Right cardiac atrium (tissue), 5 donors: Measurements from ENCODE around the gene REX1BD. TPM values are rescaled to one million over a fixed set of nuclear protein-coding genes. Genes with fewer than 3 reads are reported as not detected.
"Not testable (repeated sequence)": the region's sequence is repeated elsewhere in the genome, so short reads cannot be mapped to it uniquely, and the experiment has no call there.

Experiments
- ATAC-seq, 2 donors: fragments of 200-7000 bp; cut with Tn5 transposase; one replicate each; pipeline versions ENCODE4 v1.8.0 to v1.9.1; 2020; ENCODE audit warnings: moderate library complexity in 2 of 2, mild to moderate bottlenecking in 1 of 2
- DNase-seq, 3 donors: peaks; one replicate each; pipeline ENCODE4 v3.0.0-alpha.2; 2020
- H3K27ac ChIP-seq: one replicate; pipeline ENCODE4 v1.5.1; 2013; ENCODE audit warnings: mild to moderate bottlenecking, low read length, control low read depth, moderate library complexity
- H3K27me3 ChIP-seq: one replicate; pipeline ENCODE4 v1.6.1; 2013; ENCODE audit not compliant: control insufficient read depth, insufficient read depth
- H3K4me1 ChIP-seq: one replicate; pipeline ENCODE4 v1.6.1; 2013; ENCODE audit warnings: low read length; ENCODE audit not compliant: control insufficient read depth, insufficient read depth
- H3K4me3 ChIP-seq: one replicate; pipeline ENCODE4 v1.5.1; 2013; ENCODE audit warnings: low read length, control low read depth
- H3K9me3 ChIP-seq: one replicate; pipeline ENCODE4 v1.6.1; 2013; ENCODE audit warnings: low read length; ENCODE audit not compliant: control insufficient read depth
- WGBS: extraction: QIAGEN DNeasy Blood & Tissue Kit; methylation state at CpG from one replicate; pipeline ENCODE4 v1.1.7; 2013; 5-methylcytosine and 5-hydroxymethylcytosine counted together
- intact Hi-C, 4 donors: fragments of 100-400 bp; cut with DNase I; formaldehyde crosslinking; loops; one replicate each; pipeline versions ENCODE4 v1.11.0 to v1.14.0; 2022 to 2023
- polyA plus RNA-seq: library from polyadenylated mRNA; stranded (reverse); fragments of 200-250 nt; gene quantifications from one replicate; pipeline ENCODE4 v1.2.3, GENCODE V29; 2013
- total RNA-seq, 4 donors: library from RNA; stranded (reverse); fragmentation: NEBNext Ultra II Directional; extraction: Animal tissue kit (Norgen Biotek cat#: 25700); gene quantifications; one replicate each; pipeline ENCODE4 v1.2.1, GENCODE V29; 2021
- donor health status: healthy with polysubstance abuse.
- donor health status: DM: no; HTN: yes; CAD: no.
- donor health status: DM: no; HTN: no; CAD: no.
- donor health status: DM: no; HTN: yes; CAD: no; lungs with severe emphysema.
- donor health status: DM: yes; HTN: yes; CAD: no.

REX1BD gene
- total and polyA plus RNA-seq, 5 donors: 71.0 to 99.9 (median 81.2) TPM

DNA sequence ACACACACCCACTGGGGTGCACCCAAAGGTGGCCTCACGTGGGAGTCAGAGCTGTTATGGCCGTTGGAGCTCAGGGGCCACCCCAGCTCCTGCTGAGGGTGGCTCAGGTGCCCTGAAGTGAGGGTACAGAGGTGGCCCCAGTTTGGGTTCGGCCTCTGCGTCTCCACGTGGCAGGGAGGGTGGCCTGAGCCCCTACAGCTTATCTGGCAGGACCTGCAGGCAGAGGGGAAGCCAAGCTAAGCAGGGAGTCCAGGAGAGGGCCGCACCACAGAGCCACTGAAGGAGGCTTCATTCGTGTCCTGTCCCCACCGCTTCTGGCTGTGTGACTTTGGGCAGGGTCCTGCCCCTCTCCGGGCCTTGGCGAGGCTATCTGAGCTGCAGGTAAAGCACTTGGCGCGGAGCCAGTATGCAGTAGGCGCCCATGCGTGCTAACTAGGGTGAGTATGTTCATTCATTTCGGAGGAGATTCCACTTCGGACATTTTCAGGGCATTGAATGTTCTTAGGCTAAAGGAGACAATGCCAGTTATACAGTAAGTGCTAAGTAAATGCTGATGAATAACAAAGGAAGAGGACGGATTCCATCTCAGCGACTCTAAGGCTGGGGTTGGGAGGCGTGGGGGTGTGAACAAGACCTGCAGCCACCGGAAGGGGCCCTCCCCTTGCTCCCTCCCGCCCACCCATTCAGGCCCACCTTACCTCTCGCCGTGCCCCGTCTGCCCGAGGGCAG is 4.9 kb downstream of the REX1BD start:
- WGBS: 32% methylated on average over 25 of the region's 25 CpGs
- intact Hi-C loops: loop anchor here (5.0 to 10.0 kb wide), 2 partner anchors 81 to 254 kb away; no protein-coding TSS in a partner anchor
- no peak overlapping the region for H3K27ac ChIP-seq
- H3K9me3 ChIP-seq: no peaks in the 10 kb centered on the region
- no peak overlapping the region for H3K4me3 ChIP-seq
- no peak for ATAC-seq
- no peaks in the 10 kb centered on the region for H3K27me3 ChIP-seq
- DNase-seq: peak in 2 of 3 donors; percentile 69 to 72
- peaks cover 2% of the 10 kb centered on the region for H3K4me1 ChIP-seq

DNA sequence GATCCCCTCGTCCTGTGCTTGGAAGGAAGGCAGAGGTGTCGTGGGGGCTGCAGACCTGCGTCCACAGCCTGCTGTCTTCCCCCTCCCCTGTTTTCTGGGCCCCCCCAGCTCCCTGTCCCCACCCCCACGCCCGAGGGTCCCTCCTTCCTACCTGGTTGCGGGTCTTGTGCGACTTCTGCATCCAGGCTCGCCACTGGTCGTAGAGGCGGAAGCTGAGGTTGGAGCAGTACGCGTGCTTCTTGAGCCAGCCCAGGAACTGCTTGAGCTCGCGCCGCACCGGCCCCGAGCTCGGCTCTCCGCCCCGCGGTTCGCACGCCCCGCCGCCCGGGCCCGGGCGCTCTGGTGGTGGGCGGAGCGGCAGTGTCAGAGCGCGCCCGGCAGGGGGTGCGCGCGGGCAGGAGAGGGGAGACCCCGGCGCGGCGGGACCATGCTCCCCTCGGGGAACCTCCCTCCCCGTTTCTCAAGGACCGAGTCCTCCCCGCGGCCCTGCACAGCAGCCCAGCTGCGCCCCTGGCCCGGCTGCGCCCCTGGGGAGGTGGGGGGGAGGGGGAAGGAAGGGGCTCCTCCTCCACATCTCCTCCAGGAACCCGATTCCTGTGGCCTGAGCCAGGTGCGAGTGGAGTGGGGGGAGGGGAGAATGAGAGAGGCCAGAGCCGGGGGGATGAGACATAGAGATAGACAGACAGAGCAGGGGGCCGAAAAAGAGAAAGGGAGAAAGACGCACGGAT is 5.7 kb downstream of the REX1BD start:
- Histone ChIP-seq H3K9me3 (no peaks in the 10 kb centered on the region), H3K27ac (no peak overlapping the region), H3K27me3 (no peaks in the 10 kb centered on the region), H3K4me3 (peak overlapping the region; percentile 8), H3K4me1 (peaks cover 2% of the 10 kb centered on the region)
- DNase-seq: peak; percentile 79 to 92 (median 92)
- intact Hi-C loops: loop anchor here (5.0 to 10.0 kb wide), 2 partner anchors 81 to 253 kb away; no protein-coding TSS in a partner anchor
- peak; percentile 68 to 70 for ATAC-seq
- 2% methylated on average over 54 of the region's 54 CpGs for WGBS

DNA sequence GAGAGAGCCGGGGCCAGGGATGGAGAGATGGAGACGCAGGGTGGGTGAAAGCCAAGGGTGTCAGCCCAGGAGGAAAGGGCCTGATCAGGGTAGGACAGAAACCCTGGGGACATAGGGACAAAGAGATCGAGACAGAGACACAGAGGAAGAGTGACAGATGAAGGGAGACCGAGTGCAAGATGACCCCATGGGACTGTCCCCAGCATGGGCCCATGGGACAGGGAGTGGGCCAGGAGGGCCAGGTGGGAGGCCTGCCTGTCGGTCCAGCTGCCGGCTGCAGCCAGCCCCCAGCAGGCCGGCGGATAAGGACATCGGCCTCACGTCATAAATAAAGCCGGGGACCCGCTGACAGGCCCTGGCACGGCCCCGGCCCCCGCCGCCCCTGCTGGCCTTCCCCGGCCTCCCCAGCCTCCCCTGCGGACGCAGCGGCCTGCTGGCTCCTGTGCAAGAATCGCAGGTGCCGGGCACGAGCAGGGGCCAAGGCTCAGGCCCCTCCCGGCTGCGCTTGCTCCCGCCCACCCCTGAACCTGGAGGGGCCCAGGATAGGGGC is 6.3 kb downstream of the REX1BD start:
- Histone ChIP-seq H3K27ac (no peak overlapping the region), H3K27me3 (no peaks in the 10 kb centered on the region), H3K4me1 (peaks cover under 1% of the 10 kb centered on the region), H3K9me3 (no peaks in the 10 kb centered on the region), H3K4me3 (peak overlapping the region; percentile 8)
- peak in 1 of 2 donors; percentile 6 for ATAC-seq
- peak in 2 of 3 donors; percentile 68 to 69 for DNase-seq
- WGBS: 15% methylated on average over 26 of the region's 26 CpGs
- intact Hi-C loops: loop anchor here (5.0 to 10.0 kb wide), 3 partner anchors 80 to 252 kb away; no protein-coding TSS in a partner anchor

DNA sequence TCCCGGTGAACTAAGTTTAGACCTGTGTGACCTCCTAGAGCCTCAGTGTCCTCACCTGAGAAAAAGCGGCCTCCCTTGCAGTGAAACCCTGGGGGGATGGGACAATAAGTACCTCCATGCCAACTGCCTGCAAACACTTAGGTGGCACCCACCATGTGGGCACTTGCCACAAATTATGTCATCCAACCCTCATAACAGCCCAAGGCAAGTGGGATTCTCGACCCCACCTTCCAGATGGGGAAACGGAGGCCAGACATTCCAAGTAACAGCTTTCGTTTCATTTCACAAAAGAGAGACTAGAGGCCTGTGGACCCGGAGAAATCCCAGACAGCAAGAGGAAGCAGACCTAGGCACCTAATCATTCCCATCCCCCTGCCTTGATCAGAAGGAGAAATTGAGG is 6.9 kb downstream of the REX1BD start:
- Histone ChIP-seq H3K4me3 (no peak overlapping the region), H3K27ac (no peak overlapping the region), H3K4me1 (no peaks in the 10 kb centered on the region), H3K27me3 (no peaks in the 10 kb centered on the region), H3K9me3 (no peaks in the 10 kb centered on the region)
- DNase-seq: peak in 1 of 3 donors; percentile 16
- no peak for ATAC-seq
- intact Hi-C loops: loop anchor here in 3 of 4 donors (5.0 to 10.0 kb wide), 2 partner anchors 79 to 82 kb away; no protein-coding TSS in a partner anchor
- WGBS: 72% methylated on average over 6 of the region's 6 CpGs

DNA sequence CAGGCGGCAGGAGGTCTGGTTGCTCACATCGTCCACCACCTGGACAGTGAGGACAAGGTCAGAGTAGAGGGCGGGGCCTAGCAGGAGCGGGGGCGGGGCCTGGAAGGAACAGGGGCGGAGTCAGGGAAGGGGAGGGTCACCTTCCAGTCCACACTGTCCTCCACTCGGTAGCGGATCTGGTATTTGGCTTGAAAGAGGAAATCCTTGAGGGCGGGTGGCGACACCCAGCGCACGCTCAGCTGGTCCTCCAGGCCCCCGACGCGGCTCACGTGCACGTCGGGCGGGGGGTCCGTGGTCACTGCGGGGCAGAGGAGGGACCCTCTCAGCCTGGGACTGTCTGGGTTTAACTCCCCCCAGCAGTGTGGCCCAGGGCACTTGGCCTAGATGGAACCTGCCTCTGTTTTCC is 8.2 kb downstream of the REX1BD start:
- DNase-seq (peak; percentile 66 to 85 (median 80)), ATAC-seq (peak; percentile 53 to 61)
- 18% methylated on average over 21 of the region's 21 CpGs for WGBS
- intact Hi-C loops: loop anchor here in 3 of 4 donors (5.0 to 10.0 kb wide), 2 partner anchors 78 to 81 kb away; no protein-coding TSS in a partner anchor
- H3K27me3 ChIP-seq: no peaks in the 10 kb centered on the region
- H3K27ac ChIP-seq: no peak overlapping the region
- H3K4me3 ChIP-seq: no peak overlapping the region
- no peaks in the 10 kb centered on the region for H3K4me1 ChIP-seq
- no peaks in the 10 kb centered on the region for H3K9me3 ChIP-seq

DNA sequence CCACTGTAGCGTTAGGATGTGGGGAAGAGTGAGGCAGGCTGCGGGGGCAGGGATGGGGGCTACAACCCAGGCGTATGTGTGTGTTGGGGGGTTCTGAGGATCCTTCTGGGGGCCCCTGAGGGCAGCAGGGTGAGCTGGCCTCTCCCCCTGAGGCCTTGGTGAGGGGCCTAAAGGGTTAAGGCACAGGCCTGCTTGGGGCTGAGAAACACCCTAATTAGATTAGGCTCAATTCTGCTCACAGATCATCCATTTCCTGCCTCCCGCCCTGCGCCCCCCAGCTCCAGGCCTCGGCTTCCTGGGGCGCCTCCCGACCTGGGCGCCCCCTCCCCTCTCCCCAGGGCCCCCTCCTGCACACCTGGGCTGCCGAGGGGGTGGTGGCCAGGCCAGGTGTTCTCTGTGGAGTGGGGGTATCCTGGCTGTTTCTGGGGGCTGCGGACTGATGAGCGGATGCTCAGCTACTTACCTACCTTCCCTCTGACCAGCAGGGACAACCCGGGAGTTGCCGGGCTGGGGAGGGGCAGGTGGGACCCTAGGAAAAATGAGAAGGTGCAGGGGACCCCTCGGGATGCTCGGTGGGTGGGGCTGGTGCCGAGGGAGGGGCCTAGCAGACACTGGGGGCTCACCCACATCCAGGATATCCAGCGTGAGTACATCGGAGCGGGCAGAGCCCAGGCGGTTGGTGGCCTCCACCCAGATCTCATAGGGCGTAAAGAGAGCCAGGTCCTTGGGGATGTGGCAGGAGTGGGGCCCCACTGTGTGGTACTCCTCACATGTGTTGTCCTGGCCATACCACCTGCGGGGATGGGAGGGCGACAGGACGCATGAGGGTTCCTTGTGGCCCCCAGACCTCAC is 9.4 kb downstream of the REX1BD start:
- intact Hi-C loops: loop anchor here in 3 of 4 donors (5.0 to 10.0 kb wide), 2 partner anchors 77 to 79 kb away; no protein-coding TSS in a partner anchor
- Histone ChIP-seq H3K27me3 (no peaks in the 10 kb centered on the region), H3K27ac (no peak overlapping the region), H3K4me1 (no peaks in the 10 kb centered on the region), H3K4me3 (no peak overlapping the region), H3K9me3 (no peaks in the 10 kb centered on the region)
- ATAC-seq (no peak), DNase-seq (peak in 1 of 3 donors; percentile 51)
- WGBS: 45% methylated on average over 25 of the region's 25 CpGs

DNA sequence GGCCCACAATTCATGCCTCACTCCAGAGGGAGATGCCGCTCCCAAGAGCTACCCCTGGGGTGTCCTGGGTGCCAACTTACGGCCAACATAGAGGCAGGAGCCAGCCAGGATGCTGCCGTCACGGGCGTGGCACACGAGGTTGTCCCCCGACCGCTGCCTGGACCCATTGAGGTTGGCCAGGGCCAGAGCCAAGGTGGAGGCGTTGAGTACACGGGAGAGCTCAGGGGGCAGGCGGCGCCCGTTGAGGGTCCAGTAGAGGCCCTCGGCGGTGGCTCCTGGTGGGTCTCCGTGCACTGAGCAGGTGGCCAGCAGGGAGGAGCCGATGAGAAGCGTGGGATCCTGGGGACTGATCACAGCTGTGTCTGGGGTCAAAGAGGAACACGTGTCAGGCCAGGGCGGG is 10.9 kb downstream of the REX1BD start:
- H3K27ac ChIP-seq: no peak overlapping the region
- peak in 1 of 3 donors; percentile 43 for DNase-seq
- intact Hi-C loops: loop anchor here in 3 of 4 donors (5.0 to 10.0 kb wide), 2 partner anchors 75 to 78 kb away; no protein-coding TSS in a partner anchor
- no peaks in the 10 kb centered on the region for H3K27me3 ChIP-seq
- ATAC-seq: no peak
- WGBS: 87% methylated on average over 20 of the region's 20 CpGs
- H3K4me3 ChIP-seq: no peak overlapping the region
- no peaks in the 10 kb centered on the region for H3K9me3 ChIP-seq
- H3K4me1 ChIP-seq: no peaks in the 10 kb centered on the region

DNA sequence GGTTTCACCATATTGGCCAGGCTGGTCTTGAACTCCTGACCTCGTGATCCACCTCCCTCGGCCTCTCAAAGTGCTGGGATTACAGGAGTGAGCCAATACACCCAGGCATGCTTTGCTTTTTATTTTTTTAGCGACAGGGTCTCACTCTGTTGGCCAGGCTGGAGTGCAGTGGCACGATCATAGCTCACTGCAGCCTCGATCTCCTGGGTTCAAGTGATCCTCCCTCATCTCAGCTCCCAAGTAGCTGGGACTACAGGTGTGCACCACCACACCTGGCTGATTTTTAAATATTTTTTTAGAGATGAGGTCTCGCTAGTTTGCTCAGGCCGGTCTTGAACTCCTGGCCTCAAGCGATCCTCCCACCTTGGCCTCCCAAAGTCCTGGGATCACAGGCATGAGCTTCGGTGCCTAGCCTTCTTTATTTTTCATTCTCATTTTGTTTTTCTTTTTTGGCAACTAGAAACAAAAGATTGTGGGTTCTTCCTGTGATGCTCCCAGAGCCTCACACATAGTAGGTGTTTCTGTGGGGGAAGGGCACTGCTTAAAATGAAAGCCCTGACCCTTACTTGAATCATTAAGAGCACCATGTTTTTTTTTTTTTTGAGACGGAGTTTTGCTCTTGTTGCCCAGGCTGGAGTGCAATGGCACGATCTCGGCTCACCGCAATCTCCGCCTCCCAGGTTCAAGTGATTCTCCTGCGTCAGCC is 12.2 kb downstream of the REX1BD start:
- H3K4me3 ChIP-seq, H3K9me3 ChIP-seq, H3K27ac ChIP-seq, intact Hi-C loops, H3K27me3 ChIP-seq, ATAC-seq, H3K4me1 ChIP-seq: not testable (repeated sequence)
- DNase-seq: peak in 1 of 3 donors; percentile 3
- 92% methylated on average over 15 of the region's 15 CpGs for WGBS

DNA sequence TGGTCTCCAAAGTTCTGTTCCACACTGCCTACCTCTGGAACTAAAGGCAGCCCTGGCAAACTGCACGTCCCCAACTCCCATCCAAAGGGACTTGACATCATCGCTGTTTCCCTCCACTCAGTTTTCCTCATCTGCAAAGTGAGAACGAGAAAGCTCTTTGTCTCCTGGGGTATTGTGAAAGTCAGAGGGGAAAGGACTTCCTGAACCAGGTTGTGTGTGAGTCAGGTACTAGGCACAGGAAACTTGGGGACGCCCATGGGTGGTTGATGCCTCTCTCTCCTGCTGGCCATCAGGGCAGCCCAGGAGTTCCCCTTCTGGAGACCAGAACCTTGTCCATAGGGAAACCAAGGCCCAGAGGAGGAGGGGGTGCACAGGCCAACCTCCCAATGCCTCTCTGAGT is 13.3 kb downstream of the REX1BD start:
- Histone ChIP-seq H3K27me3 (no peaks in the 10 kb centered on the region), H3K4me1 (no peaks in the 10 kb centered on the region), H3K27ac (no peak overlapping the region), H3K9me3 (no peaks in the 10 kb centered on the region), H3K4me3 (no peak overlapping the region)
- DNase-seq (no peak), ATAC-seq (no peak)
- 78% methylated on average over 4 of the region's 4 CpGs for WGBS
- intact Hi-C loops: no loop called here
